Memory B cell (primary cell): ENCODE data around the gene LRRC73.
"Not testable (repeated sequence)": the region's sequence is repeated elsewhere in the genome, so short reads cannot be mapped to it uniquely, and the experiment has no call there.

Experiments used
- ATAC-seq: fragments of 150-1000 bp; cut with Tn5 transposase; 2 replicates; pipeline ENCODE4 v1.10.0; 2021; ENCODE audit warnings: low read depth, mild to moderate bottlenecking, moderate library complexity
- DNase-seq, 2 donors: peaks; one replicate each; pipeline ENCODE4 v3.0.0; 2022; ENCODE audit warnings: low spot score in 2 of 2
- H3K27ac Mint-ChIP-seq: one replicate; pipeline ENCODE4 v1.8.0; 2022; ENCODE audit warnings: mild to moderate bottlenecking, moderate library complexity, mixed read lengths
- H3K27me3 Mint-ChIP-seq: one replicate; pipeline ENCODE4 v1.8.0; 2022; ENCODE audit warnings: mixed read lengths
- H3K36me3 Mint-ChIP-seq: one replicate; pipeline ENCODE4 v1.8.0; 2022; ENCODE audit warnings: mild to moderate bottlenecking, mixed read lengths
- H3K4me1 Mint-ChIP-seq: one replicate; pipeline ENCODE4 v1.8.0; 2022; ENCODE audit warnings: mixed read lengths
- H3K4me3 Mint-ChIP-seq: one replicate; pipeline ENCODE4 v1.8.0; 2022; ENCODE audit warnings: mild to moderate bottlenecking, moderate library complexity, mixed read lengths
- H3K9me3 Mint-ChIP-seq: one replicate; pipeline ENCODE4 v1.8.0; 2022; ENCODE audit warnings: mixed read lengths

The LRRC73 gene

DNA sequence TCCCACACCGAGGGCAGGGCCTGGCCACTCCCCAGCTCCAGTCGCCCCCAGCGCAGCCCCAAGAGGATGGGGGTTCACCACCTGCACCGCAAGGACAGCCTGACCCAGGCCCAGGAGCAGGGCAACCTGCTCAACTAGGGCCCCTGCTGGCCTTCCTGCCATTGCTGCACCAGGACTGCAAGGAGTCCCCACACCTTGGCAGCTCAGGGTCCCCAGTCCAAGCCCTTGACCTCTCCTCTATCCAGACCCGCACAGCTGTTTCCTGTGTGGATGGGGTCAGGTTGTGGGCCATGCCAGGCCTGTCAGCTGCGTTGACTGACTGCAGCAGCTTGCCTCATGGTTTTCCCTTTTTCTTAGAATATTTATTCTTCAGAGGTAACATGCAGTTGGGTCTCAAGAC is 4.4 kb downstream of the LRRC73 start:
- H3K27me3 Mint-ChIP-seq: peaks cover 8% of the 10 kb centered on the region
- no peak overlapping the region for H3K4me3 Mint-ChIP-seq
- no peak overlapping the region for H3K27ac Mint-ChIP-seq
- peaks cover 11% of the 10 kb centered on the region for H3K4me1 Mint-ChIP-seq
- peaks cover 12% of the 10 kb centered on the region for H3K36me3 Mint-ChIP-seq
- H3K9me3 Mint-ChIP-seq: no peaks in the 10 kb centered on the region
- no peak for DNase-seq
- ATAC-seq: no peak

DNA sequence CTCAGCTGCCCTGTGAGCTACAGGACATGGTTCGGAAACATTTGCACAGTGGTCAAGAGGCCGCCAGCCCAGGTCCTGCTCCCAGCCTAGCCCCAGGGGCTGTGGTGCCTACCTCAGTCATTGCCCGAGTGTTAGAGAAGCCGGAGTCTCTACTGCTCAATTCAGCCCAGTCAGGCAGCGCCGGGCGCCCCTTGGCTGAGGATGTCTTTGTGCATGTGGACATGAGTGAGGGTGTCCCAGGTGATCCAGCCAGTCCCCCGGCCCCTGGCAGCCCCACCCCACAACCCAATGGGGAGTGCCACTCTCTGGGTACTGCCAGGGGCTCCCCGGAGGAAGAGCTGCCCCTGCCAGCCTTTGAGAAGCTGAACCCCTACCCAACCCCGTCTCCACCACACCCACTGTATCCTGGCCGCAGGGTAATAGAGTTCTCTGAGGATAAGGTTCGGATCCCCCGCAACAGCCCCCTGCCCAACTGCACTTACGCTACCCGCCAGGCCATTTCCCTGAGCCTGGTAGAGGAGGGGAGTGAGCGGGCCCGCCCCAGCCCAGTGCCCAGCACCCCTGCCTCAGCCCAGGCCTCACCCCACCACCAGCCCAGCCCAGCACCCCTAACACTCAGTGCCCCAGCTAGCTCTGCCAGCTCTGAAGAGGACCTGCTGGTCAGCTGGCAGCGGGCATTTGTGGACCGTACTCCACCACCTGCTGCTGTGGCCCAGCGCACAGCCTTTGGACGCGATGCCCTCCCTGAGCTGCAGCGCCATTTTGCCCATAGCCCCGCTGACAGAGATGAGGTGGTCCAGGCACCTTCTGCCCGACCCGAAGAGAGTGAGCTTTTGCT is 5.2 kb downstream of the LRRC73 start:
- H3K9me3 Mint-ChIP-seq: no peaks in the 10 kb centered on the region
- H3K27me3 Mint-ChIP-seq: peaks cover 8% of the 10 kb centered on the region
- ATAC-seq (no peak), DNase-seq (no peak)
- no peak overlapping the region for H3K27ac Mint-ChIP-seq
- peaks cover 11% of the 10 kb centered on the region for H3K4me1 Mint-ChIP-seq
- H3K4me3 Mint-ChIP-seq: no peak overlapping the region
- H3K36me3 Mint-ChIP-seq: peaks cover 14% of the 10 kb centered on the region

- ATAC-seq (no peak), DNase-seq (no peak)
- Mint-ChIP-seq H3K27me3 (peaks cover 2% of the 10 kb centered on the region), H3K4me1 (peaks cover 2% of the 10 kb centered on the region), H3K27ac (peak overlapping the region; percentile 57), H3K4me3 (no peak overlapping the region), H3K36me3 (peaks cover 21% of the 10 kb centered on the region), H3K9me3 (no peaks in the 10 kb centered on the region)
These were observed 6.7 kb downstream of the LRRC73 start for GRCh38 chr6:43503443-43503842.

DNA sequence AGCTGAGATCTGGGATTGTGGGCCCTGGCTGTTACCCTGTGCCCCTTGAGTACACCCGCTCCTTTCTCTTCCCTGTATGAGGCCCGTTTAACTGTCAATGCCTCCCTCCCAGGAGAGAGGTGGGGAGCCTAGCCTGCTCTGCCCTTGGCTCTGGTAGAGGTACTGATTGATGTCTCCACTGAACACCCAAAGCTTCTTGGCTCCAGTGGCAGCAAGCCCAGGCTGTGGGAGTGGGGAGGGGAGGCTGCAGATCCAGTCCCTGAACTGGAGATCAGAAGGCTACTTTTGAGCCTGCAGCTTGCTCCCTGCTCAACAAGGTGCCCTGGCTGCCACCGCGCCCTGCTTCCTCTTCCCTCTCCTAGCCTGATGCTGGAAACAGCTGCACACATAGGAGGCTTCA is 7.5 kb downstream of the LRRC73 start:
- Mint-ChIP-seq H3K27me3 (no peaks in the 10 kb centered on the region), H3K4me3 (no peak overlapping the region), H3K27ac (peak overlapping the region; percentile 57), H3K4me1 (no peaks in the 10 kb centered on the region), H3K9me3 (no peaks in the 10 kb centered on the region), H3K36me3 (peaks cover 21% of the 10 kb centered on the region)
- DNase-seq (no peak), ATAC-seq (no peak)

- no peaks in the 10 kb centered on the region for H3K9me3 Mint-ChIP-seq
- H3K4me3 Mint-ChIP-seq: no peak overlapping the region
- DNase-seq (no peak), ATAC-seq (no peak)
- peaks cover 21% of the 10 kb centered on the region for H3K36me3 Mint-ChIP-seq
- no peak overlapping the region for H3K27ac Mint-ChIP-seq
- no peaks in the 10 kb centered on the region for H3K27me3 Mint-ChIP-seq
- no peaks in the 10 kb centered on the region for H3K4me1 Mint-ChIP-seq
These were observed 9.2 kb downstream of the LRRC73 start for GRCh38 chr6:43500921-43501320.

- Mint-ChIP-seq H3K27me3 (no peaks in the 10 kb centered on the region), H3K4me3 (no peak overlapping the region), H3K36me3 (peaks cover 21% of the 10 kb centered on the region), H3K4me1 (peaks cover 8% of the 10 kb centered on the region), H3K27ac (no peak overlapping the region), H3K9me3 (no peaks in the 10 kb centered on the region)
- no peak for ATAC-seq
- DNase-seq: no peak
These were observed 10.9 kb downstream of the LRRC73 start for GRCh38 chr6:43499028-43499815.

- not testable (repeated sequence) for H3K27ac Mint-ChIP-seq, ATAC-seq, H3K4me3 Mint-ChIP-seq, DNase-seq, H3K9me3 Mint-ChIP-seq, H3K27me3 Mint-ChIP-seq
- Mint-ChIP-seq H3K36me3 (peaks cover 18% of the 10 kb centered on the region), H3K4me1 (peaks cover 10% of the 10 kb centered on the region)
These were observed 11.9 kb downstream of the LRRC73 start for GRCh38 chr6:43498291-43498690.

DNA sequence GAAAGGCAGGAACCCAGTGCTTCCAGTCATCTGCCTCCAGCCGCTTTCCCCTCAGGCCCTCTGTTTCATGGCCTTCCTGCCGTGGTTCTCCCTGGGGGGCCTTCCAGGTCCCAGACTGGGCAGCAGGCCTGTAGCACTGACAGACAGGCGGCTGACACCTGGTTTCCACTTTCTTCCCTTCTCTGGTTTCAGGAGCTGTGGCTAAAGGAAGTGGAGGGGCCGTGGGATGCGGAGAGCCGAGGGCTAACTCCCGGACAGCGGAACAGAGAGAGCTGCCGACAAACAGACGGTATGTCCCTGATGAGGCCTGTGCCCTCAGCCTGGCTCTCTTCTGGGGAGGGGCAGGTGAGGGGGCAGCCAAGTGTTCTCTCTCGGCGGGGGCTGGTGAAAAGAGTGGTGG is 12.5 kb downstream of the LRRC73 start:
- Mint-ChIP-seq H3K27me3 (no peaks in the 10 kb centered on the region), H3K36me3 (peaks cover 18% of the 10 kb centered on the region), H3K4me3 (no peak overlapping the region), H3K9me3 (no peaks in the 10 kb centered on the region), H3K4me1 (peaks cover 13% of the 10 kb centered on the region), H3K27ac (no peak overlapping the region)
- no peak for DNase-seq
- no peak for ATAC-seq

DNA sequence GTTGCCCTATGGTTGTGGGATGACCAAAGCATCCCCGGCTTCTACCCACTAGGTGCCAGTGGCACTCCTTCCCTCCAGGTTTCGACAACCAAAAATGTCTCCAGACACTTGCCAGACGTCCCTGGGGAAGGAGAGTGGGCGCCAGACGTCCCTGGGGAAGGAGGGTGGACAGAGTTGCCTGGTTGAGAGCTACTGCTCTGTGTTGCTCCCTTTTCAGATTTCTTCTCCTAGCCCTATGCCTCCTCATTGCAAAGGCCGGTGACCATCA is 13.1 kb downstream of the LRRC73 start:
- H3K9me3 Mint-ChIP-seq: no peaks in the 10 kb centered on the region
- ATAC-seq (no peak), DNase-seq (no peak)
- H3K4me3 Mint-ChIP-seq: no peak overlapping the region
- peaks cover 13% of the 10 kb centered on the region for H3K4me1 Mint-ChIP-seq
- H3K27ac Mint-ChIP-seq: no peak overlapping the region
- H3K27me3 Mint-ChIP-seq: no peaks in the 10 kb centered on the region
- H3K36me3 Mint-ChIP-seq: peaks cover 15% of the 10 kb centered on the region

DNA sequence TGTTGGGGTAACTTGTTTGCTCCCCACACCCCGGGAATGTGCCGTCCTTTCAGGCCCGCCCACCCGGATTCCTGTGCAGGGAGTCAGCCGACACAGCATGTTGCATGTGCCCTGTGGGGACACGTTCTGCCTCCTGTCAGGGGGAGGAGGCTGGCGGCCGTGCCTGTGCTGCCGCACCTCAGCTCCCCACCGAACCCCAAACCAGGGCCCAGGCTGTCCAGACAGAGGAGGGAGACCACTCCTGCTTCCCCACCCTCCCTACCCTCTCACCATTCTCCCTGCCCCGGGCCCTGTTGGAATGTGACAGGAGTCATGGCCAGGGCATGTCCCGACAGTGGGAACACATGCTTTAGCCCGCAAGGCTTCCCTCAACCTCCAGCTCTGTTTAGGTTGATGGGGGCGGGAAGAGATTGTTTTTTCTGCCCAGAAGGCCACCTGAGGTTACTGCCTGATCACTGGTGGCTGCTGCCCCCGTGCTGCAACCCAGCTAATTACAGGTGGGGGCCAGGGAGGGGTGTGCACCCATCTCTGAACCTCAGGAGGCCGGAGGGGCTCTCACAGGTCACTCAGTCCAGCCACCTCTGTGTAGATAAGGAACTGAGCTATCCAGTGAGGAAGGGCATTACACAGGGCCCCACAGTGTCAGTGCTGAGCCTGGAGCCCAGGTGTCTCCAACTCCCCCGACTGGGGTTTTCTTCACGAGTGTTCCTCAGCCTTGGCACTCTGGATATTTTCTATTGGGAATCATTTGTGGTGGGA is 13.6 kb downstream of the LRRC73 start:
- DNase-seq: no peak
- H3K36me3 Mint-ChIP-seq: peaks cover 15% of the 10 kb centered on the region
- peaks cover 13% of the 10 kb centered on the region for H3K4me1 Mint-ChIP-seq
- no peaks in the 10 kb centered on the region for H3K9me3 Mint-ChIP-seq
- H3K27ac Mint-ChIP-seq: no peak overlapping the region
- no peaks in the 10 kb centered on the region for H3K27me3 Mint-ChIP-seq
- no peak overlapping the region for H3K4me3 Mint-ChIP-seq
- ATAC-seq: peak; percentile 35

- DNase-seq (no peak), ATAC-seq (no peak)
- no peak overlapping the region for H3K27ac Mint-ChIP-seq
- H3K9me3 Mint-ChIP-seq: no peaks in the 10 kb centered on the region
- no peak overlapping the region for H3K4me3 Mint-ChIP-seq
- peaks cover 13% of the 10 kb centered on the region for H3K4me1 Mint-ChIP-seq
- no peaks in the 10 kb centered on the region for H3K27me3 Mint-ChIP-seq
- peaks cover 10% of the 10 kb centered on the region for H3K36me3 Mint-ChIP-seq
These were observed 14.7 kb downstream of the LRRC73 start for GRCh38 chr6:43495409-43495941.

GRCh38 chr6:43494766-43495165 is 15.4 kb downstream of the LRRC73 start:
- no peaks in the 10 kb centered on the region for H3K27me3 Mint-ChIP-seq
- H3K27ac Mint-ChIP-seq: no peak overlapping the region
- H3K4me1 Mint-ChIP-seq: peaks cover 17% of the 10 kb centered on the region
- ATAC-seq: no peak
- no peak overlapping the region for H3K4me3 Mint-ChIP-seq
- no peaks in the 10 kb centered on the region for H3K9me3 Mint-ChIP-seq
- peaks cover 14% of the 10 kb centered on the region for H3K36me3 Mint-ChIP-seq
- no peak for DNase-seq

GRCh38 chr6:43494321-43494720 is 15.8 kb downstream of the LRRC73 start:
- DNase-seq (no peak), ATAC-seq (no peak)
- Mint-ChIP-seq H3K27ac (no peak overlapping the region), H3K4me3 (no peak overlapping the region), H3K4me1 (peaks cover 17% of the 10 kb centered on the region), H3K36me3 (peaks cover 11% of the 10 kb centered on the region), H3K9me3 (no peaks in the 10 kb centered on the region), H3K27me3 (no peaks in the 10 kb centered on the region)

GRCh38 chr6:43493833-43494232 is 16.3 kb downstream of the LRRC73 start:
- H3K27me3 Mint-ChIP-seq: no peaks in the 10 kb centered on the region
- no peak overlapping the region for H3K27ac Mint-ChIP-seq
- no peak for ATAC-seq
- H3K4me1 Mint-ChIP-seq: peaks cover 21% of the 10 kb centered on the region
- DNase-seq: no peak
- peaks cover 8% of the 10 kb centered on the region for H3K36me3 Mint-ChIP-seq
- no peaks in the 10 kb centered on the region for H3K9me3 Mint-ChIP-seq
- H3K4me3 Mint-ChIP-seq: no peak overlapping the region
